Measurements from ENCODE around the gene NFIA. TPM values are rescaled to one million over a fixed set of nuclear protein-coding genes. Genes with fewer than 3 reads are reported as not detected.

Gene NFIA
- total RNA-seq, 1 experiment from 2014 or later = 0.35 TPM

DNA sequence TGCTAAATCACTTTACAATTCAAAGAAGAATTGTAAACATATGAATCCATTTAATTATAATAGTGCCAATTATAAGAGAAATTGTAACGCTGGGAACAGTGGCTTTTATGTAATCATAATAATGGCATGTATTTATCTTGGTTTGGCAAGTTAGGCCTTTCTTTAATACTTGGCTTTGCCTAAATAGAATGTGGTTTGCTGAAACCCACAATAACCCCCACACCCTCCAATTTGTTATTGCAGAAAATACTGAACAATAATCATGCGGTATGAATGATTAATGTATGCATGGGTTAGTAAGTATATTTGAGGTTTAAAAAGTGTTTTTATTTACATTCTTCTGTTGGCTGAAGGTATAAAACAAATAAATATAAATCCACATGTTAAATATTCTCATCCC is 138.2 kb downstream of the NFIA start:
- Histone ChIP-seq H2AFZ (ENCODE audit: low read length) (no peak overlapping the region), H2BK12ac (ENCODE audit: insufficient read length, low read depth, low read length) (no peak overlapping the region), H4K20me1 (ENCODE audit: control insufficient read depth, insufficient read depth, insufficient read length) (no peaks in the 10 kb centered on the region), H3K56ac (ENCODE audit: insufficient read length, low read depth, low read length) (no peak overlapping the region), H3K4ac (ENCODE audit: low read depth, low read length) (no peak overlapping the region), H2BK5ac (ENCODE audit: insufficient read length, low read length) (no peak overlapping the region), H3K79me2 (ENCODE audit: insufficient read depth, low read length) (no peaks in the 10 kb centered on the region), H3K9ac (ENCODE audit: extremely low read depth, insufficient read length, low read length) (no peak overlapping the region), H2BK15ac (ENCODE audit: low read depth, low read length) (no peak overlapping the region), H4K91ac (ENCODE audit: insufficient read length, low read depth, low read length) (no peak overlapping the region), H3K4me2 (ENCODE audit: insufficient read depth, insufficient read length, low read length) (no peak overlapping the region), H3K23ac (ENCODE audit: insufficient read length, low read depth, low read length) (no peak overlapping the region), H3K18ac (ENCODE audit: insufficient read length, low read depth, low read length) (no peak overlapping the region), H4K8ac (replicated peaks; ENCODE audit: insufficient read length, low read depth, low read length) (no peak overlapping the region), H3K27me3 (ENCODE audit: insufficient read depth, low read length) (no peaks in the 10 kb centered on the region; the same call in 1 of the 2 replicates), H3K23me2 (ENCODE audit: insufficient read length, low read depth, low read length, poor library complexity, severe bottlenecking) (no peaks in the 10 kb centered on the region), H3T11ph (ENCODE audit: low read length) (no peak overlapping the region), H3K27ac (ENCODE audit: insufficient read length, low read depth, low read length) (no peak overlapping the region), H3K14ac (ENCODE audit: insufficient read depth, low read length) (no peak overlapping the region), H3K79me1 (ENCODE audit: insufficient read depth, low read depth, low read length, poor library complexity, severe bottlenecking) (no peaks in the 10 kb centered on the region), H3K9me3 (ENCODE audit: control insufficient read depth, low read depth, low read length) (no peaks in the 10 kb centered on the region), H3K4me1 (ENCODE audit: insufficient read depth, low read length) (no peaks in the 10 kb centered on the region), H2BK20ac (ENCODE audit: low read depth, low read length, poor library complexity, severe bottlenecking) (no peak overlapping the region), H2AK5ac (ENCODE audit: insufficient read length, low read length) (no peak overlapping the region), H4K5ac (ENCODE audit: insufficient read length, low read depth, low read length) (no peak overlapping the region), H2BK120ac (ENCODE audit: low read depth, low read length, poor library complexity, severe bottlenecking) (no peak overlapping the region)
- H3K9me3 Mint-ChIP-seq = no peaks in the 10 kb centered on the region
- WGBS (ENCODE audit: extremely low coverage, insufficient read length, low lambda C conversion rate) = no CpG with 5 or more reads among the region's 2 CpGs
- no peak for DNase-seq
- no peaks in the 10 kb centered on the region for H3K27me3 Mint-ChIP-seq (ENCODE audit: low read depth)
- no peaks in the 10 kb centered on the region for H3K36me3 Mint-ChIP-seq (ENCODE audit: insufficient read depth in 1 of 3, low read depth in 3 of 3)
- peaks cover 3 to 6% of the 10 kb centered on the region in 2 experiments for H3K4me1 Mint-ChIP-seq
- no peak overlapping the region for H3K4me3 Mint-ChIP-seq
- TF ChIP-seq, protein P1, sequence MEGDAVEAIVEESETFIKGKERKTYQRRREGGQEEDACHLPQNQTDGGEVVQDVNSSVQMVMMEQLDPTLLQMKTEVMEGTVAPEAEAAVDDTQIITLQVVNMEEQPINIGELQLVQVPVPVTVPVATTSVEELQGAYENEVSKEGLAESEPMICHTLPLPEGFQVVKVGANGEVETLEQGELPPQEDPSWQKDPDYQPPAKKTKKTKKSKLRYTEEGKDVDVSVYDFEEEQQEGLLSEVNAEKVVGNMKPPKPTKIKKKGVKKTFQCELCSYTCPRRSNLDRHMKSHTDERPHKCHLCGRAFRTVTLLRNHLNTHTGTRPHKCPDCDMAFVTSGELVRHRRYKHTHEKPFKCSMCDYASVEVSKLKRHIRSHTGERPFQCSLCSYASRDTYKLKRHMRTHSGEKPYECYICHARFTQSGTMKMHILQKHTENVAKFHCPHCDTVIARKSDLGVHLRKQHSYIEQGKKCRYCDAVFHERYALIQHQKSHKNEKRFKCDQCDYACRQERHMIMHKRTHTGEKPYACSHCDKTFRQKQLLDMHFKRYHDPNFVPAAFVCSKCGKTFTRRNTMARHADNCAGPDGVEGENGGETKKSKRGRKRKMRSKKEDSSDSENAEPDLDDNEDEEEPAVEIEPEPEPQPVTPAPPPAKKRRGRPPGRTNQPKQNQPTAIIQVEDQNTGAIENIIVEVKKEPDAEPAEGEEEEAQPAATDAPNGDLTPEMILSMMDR (conservative IDR thresholded peaks at IDR 0.05) = no peak
- no peak overlapping the region for H3K27ac Mint-ChIP-seq

Data from H9 (cell line).